IMR-90 (cell line): Measurements from ENCODE around the gene HCN3. TPM values are rescaled to one million over a fixed set of nuclear protein-coding genes. Genes with fewer than 3 reads are reported as not detected.

Experiments used
- ATAC-seq: fragments of 200-7000 bp; cut with Tn5 transposase; 2 replicates; pipeline ENCODE4 v1.9.1; 2020; ENCODE audit warnings: low read depth, mild to moderate bottlenecking, moderate library complexity
- BruUV-seq: library from RNA; stranded (reverse); fragments of 400-500 nt; replicated peaks from 2 replicates; lab custom pipeline; 2021; lab: Mats Ljungman, UMichigan
- CTCF ChIA-PET: fragments of 300-600 bp; formaldehyde crosslinking; extraction: SDS; loops from one replicate; lab custom pipeline; 2021; ENCODE audit warnings: antibody characterized with exemption; lab: Yijun Ruan, JAX
- POLR2A ChIA-PET: fragments of 300-600 bp; sonication (Branson Sonifier 250); formaldehyde crosslinking; loops from one replicate; lab custom pipeline; 2022; ENCODE audit warnings: antibody characterized with exemption; ENCODE audit not compliant: unreplicated experiment; lab: Charles Lee
- DNase-seq: peaks from one replicate; pipeline ENCODE4 v3.0.0; 2013
- H2AFZ ChIP-seq: replicated peaks from 2 replicates; pipeline ENCODE3; 2013; ENCODE audit warnings: low read length, mild to moderate bottlenecking; ENCODE audit not compliant: poor library complexity
- H2AK5ac ChIP-seq: 2 replicates; pipeline ENCODE4 v1.6.1; 2013; ENCODE audit warnings: low read depth, low read length, inconsistent platforms
- H2AK9ac ChIP-seq: replicated peaks from 2 replicates; pipeline ENCODE3; 2013; ENCODE audit warnings: mild to moderate bottlenecking, low read depth, low read length, moderate library complexity; ENCODE audit not compliant: poor library complexity
- H2BK120ac ChIP-seq: 2 replicates; pipeline ENCODE4 v1.6.1; 2013; ENCODE audit warnings: low read depth, low read length, inconsistent platforms
- H2BK15ac ChIP-seq: 3 replicates; pipeline ENCODE4 v1.6.1; 2013; ENCODE audit warnings: low read depth, low read length, inconsistent platforms
- H2BK20ac ChIP-seq: 2 replicates; pipeline ENCODE4 v1.6.1; 2013; ENCODE audit warnings: low read depth, mild to moderate bottlenecking, inconsistent platforms, low read length, moderate library complexity
- H2BK5ac ChIP-seq: 2 replicates; pipeline ENCODE4 v1.6.1; 2013; ENCODE audit warnings: mild to moderate bottlenecking, low read depth, low read length, inconsistent platforms; ENCODE audit not compliant: poor library complexity, severe bottlenecking
- H3K14ac ChIP-seq: replicated peaks from 2 replicates; pipeline ENCODE4 v1.6.1; 2013; ENCODE audit warnings: low read depth, low read length, inconsistent platforms
- H3K18ac ChIP-seq: 2 replicates; pipeline ENCODE4 v1.6.1; 2013; ENCODE audit warnings: low read depth, low read length, control low read depth
- H3K23ac ChIP-seq: 2 replicates; pipeline ENCODE4 v1.6.1; 2013; ENCODE audit warnings: low read depth, low read length, inconsistent platforms
- H3K27ac ChIP-seq: 2 replicates; pipeline ENCODE4 v1.5.1; 2013; ENCODE audit warnings: mild to moderate bottlenecking, control low read depth, low read length; ENCODE audit not compliant: insufficient read depth
- H3K27me3 ChIP-seq: 2 replicates; pipeline ENCODE4 v1.6.1; 2013; ENCODE audit warnings: low read length; ENCODE audit not compliant: control insufficient read depth, insufficient read depth
- H3K36me3 ChIP-seq: 2 replicates; pipeline ENCODE4 v1.6.1; 2013; ENCODE audit warnings: low read length, mixed read lengths; ENCODE audit not compliant: control insufficient read depth, insufficient read depth
- H3K4ac ChIP-seq: 2 replicates; pipeline ENCODE4 v1.6.1; 2013; ENCODE audit warnings: low read depth, low read length, inconsistent platforms
- H3K4me1 ChIP-seq: 2 replicates; pipeline ENCODE4 v1.6.1; 2013; ENCODE audit warnings: low read length, mixed read lengths; ENCODE audit not compliant: control insufficient read depth, insufficient read depth
- H3K4me2 ChIP-seq: 2 replicates; pipeline ENCODE4 v1.6.1; 2013; ENCODE audit warnings: low read depth, mild to moderate bottlenecking, control low read depth, low read length, moderate library complexity
- H3K4me3 ChIP-seq: 2 replicates; pipeline ENCODE4 v1.5.1; 2013; ENCODE audit warnings: low read depth, mild to moderate bottlenecking, control low read depth, low read length, moderate library complexity; ENCODE audit not compliant: insufficient read depth
- H3K56ac ChIP-seq: 2 replicates; pipeline ENCODE4 v1.6.1; 2013; ENCODE audit warnings: low read length, inconsistent platforms; ENCODE audit not compliant: insufficient read depth; ENCODE audit errors: extremely low read depth
- H3K79me1 ChIP-seq, 2 experiments: 2 replicates each; pipeline ENCODE4 v1.6.1; 2013; ENCODE audit warnings: low read length in 2 of 2, inconsistent platforms in 1 of 2, low read depth in 1 of 2
- H3K9ac ChIP-seq: 2 replicates; pipeline ENCODE4 v1.6.1; 2013; ENCODE audit warnings: low read depth, low read length, control low read depth
- H3K9me1 ChIP-seq: 2 replicates; pipeline ENCODE4 v1.6.1; 2013; ENCODE audit warnings: low read length, inconsistent platforms; ENCODE audit not compliant: insufficient read depth
- H3K9me3 ChIP-seq: 2 replicates; pipeline ENCODE4 v1.6.1; 2013; ENCODE audit warnings: low read length; ENCODE audit not compliant: control insufficient read depth, insufficient read depth
- H4K20me1 ChIP-seq: 2 replicates; pipeline ENCODE4 v1.6.1; 2013; ENCODE audit warnings: low read length, inconsistent platforms; ENCODE audit not compliant: insufficient read depth
- H4K5ac ChIP-seq: 2 replicates; pipeline ENCODE4 v1.6.1; 2013; ENCODE audit warnings: mild to moderate bottlenecking, low read depth, low read length, control low read depth
- H4K8ac ChIP-seq, 2 experiments: 2 replicates each; pipeline ENCODE4 v1.6.1; 2013; ENCODE audit warnings: low read depth in 2 of 2, low read length in 2 of 2, control low read depth in 1 of 2, inconsistent platforms in 1 of 2
- H4K91ac ChIP-seq: 2 replicates; pipeline ENCODE4 v1.6.1; 2013; ENCODE audit warnings: low read depth, low read length, inconsistent platforms; ENCODE audit not compliant: insufficient read depth
- MAZ ChIP-seq: IDR thresholded peaks from 2 replicates; pipeline ENCODE4 v1.6.1; 2012; ENCODE audit warnings: low read depth, mild to moderate bottlenecking, low read length, improper control_type of control experiment, moderate library complexity, borderline replicate concordance
- POLR2A ChIP-seq: IDR thresholded peaks from 2 replicates; pipeline ENCODE4 v1.6.1; 2012; ENCODE audit warnings: mild to moderate bottlenecking, low read depth, low read length
- RAD21 ChIP-seq: IDR thresholded peaks from 2 replicates; pipeline ENCODE4 v1.6.1; 2012; ENCODE audit warnings: low read length, improper control_type of control experiment
- SMC3 ChIP-seq: fragments of 150-350 bp; IDR thresholded peaks from 2 replicates; pipeline ENCODE4 v1.6.1; 2016; ENCODE audit warnings: low read depth, mild to moderate bottlenecking, antibody characterized with exemption, low read length, moderate library complexity
- USF2 ChIP-seq: fragments of 150-350 bp; IDR thresholded peaks from 2 replicates; pipeline ENCODE4 v1.6.1; 2017; ENCODE audit warnings: mild to moderate bottlenecking, antibody characterized with exemption, low read length, low read depth
- WGBS, 2 experiments: methylation state at CpG; one replicate each; pipeline versions ENCODE4 v1.1.5 to v1.1.7; 2013; ENCODE audit warnings: missing lambda C conversion rate in 2 of 2; ENCODE audit not compliant: insufficient read length in 1 of 2; ENCODE audit errors: extremely low coverage in 2 of 2; 5-methylcytosine and 5-hydroxymethylcytosine counted together
- dilution Hi-C: fragments of 300-500 bp; cut with HindIII; formaldehyde crosslinking; loops from one replicate; pipeline ENCODE4 v1.14.3; 2018; ENCODE audit warnings: low sequenced_read_pairs; ENCODE audit not compliant: unreplicated experiment
- in situ Hi-C: fragments of 300-500 bp; cut with MboI; formaldehyde crosslinking; loops from 3 replicates; pipeline ENCODE4 v1.14.3; 2019; ENCODE audit warnings: low sequenced_read_pairs, inconsistent platforms, mixed read lengths
- intact Hi-C: fragments of 100-400 bp; cut with micrococcal nuclease; formaldehyde crosslinking; loops from 2 replicates; pipeline ENCODE4 v1.10.0; 2022
- polyA plus RNA-seq, 3 experiments: library from polyadenylated mRNA; depleted of rRNA; stranded (reverse); fragments of >200 nt; gene quantifications; 2 replicates each; pipeline ENCODE4 v1.2.3, GENCODE V29; 2012; ENCODE audit warnings: low replicate concordance in 1 of 3
- total RNA-seq: library from RNA; depleted of rRNA; stranded (reverse); fragments of >200 nt; gene quantifications from 2 replicates; pipeline ENCODE4 v1.2.3, GENCODE V29; 2012

HCN3 gene
- total and polyA plus RNA-seq, 2 of the 4 experiments (the other 2 are of a cell fraction) = 0.36 to 2.7 TPM

DNA sequence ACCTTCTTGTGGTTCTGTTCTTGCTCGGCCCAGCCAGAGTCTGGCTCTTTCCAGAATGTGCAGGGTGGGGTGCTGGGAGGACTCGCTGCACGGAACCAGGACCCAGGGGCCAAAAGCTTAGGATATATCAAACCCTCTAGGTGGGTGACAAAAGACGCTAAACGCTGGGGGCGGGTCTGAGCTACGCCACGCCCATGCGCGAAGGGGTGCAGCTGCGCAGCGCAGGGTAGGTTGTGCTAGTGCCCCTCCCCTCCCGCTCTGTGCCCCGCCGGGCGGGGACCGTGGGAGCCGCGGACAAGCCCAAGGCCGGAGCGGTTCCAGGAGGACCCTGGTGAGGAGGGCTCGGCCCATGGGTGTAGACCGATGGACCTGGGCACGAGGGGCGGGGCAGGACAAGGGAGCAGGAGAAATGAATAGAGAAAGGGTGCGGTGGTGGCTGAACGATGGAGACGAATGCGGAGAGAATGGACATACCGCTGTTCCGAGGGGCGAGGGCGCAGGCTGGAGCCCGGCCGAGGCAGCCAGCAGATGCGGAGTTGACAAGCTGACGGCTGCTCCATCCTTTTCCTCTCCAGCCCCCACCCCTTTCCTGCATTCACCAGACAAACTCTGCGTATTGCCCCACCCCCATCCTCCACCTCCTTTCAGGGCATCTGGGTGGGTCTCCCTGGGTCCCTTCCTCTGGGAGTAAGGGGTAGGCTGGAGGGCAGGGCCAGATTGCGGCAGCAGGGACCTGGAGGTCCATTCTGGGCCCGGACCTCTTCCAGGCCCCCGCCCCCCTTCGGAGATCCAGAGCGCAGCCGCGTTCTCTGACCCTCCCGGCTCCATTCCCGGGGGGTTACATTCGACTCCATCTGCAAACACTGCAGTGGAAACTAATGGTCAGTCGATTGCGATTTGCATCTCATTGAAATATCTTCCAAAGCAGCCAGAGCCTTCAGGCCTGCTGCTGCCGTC, 43.7 kb downstream of the HCN3 start, which contains the start of gene RUSC1:
Gene RUSC1, plus strand, starts transcription at position 234 of the 957 bp plus-strand sequence. CDS start 880 bp downstream, outside the sequence.
- peak within 1 kb of the TSS; percentile 55 for H2BK5ac ChIP-seq
- peak within 1 kb of the TSS; percentile 21 for H4K5ac ChIP-seq
- H3K79me1 ChIP-seq = peaks cover 6 to 59% of the 10 kb centered on the region in 2 experiments
- dilution Hi-C loops (no loop called here), intact Hi-C loops (loop anchor here (5.0 to 10.0 kb wide), 3 partner anchors 116 to 326 kb away; partner anchors contain the start of genes MTX1 and THBS3), in situ Hi-C loops (no loop called here)
- no peak within 1 kb of the TSS for H3K56ac ChIP-seq
- H3K4me1 ChIP-seq = peaks cover 16% of the 10 kb centered on the region; the same call in 1 of the 2 replicates
- POLR2A ChIA-PET = interaction anchor here (0.6 kb wide), 1 partner anchor 21 kb away, joined by 12 read pairs; no protein-coding TSS in a partner anchor
- H3K18ac ChIP-seq = peak within 1 kb of the TSS; percentile 31; the same call in 1 of the 2 replicates
- peak within 1 kb of the TSS; percentile 72 for H3K27ac ChIP-seq
- ATAC-seq (peak; percentile 20), DNase-seq (peak; percentile 49)
- peak within 1 kb of the TSS; percentile 91 for H3K4me2 ChIP-seq
- H4K91ac ChIP-seq = peak within 1 kb of the TSS; percentile 48
- H3K9ac ChIP-seq = peak within 1 kb of the TSS; percentile 67
- peak within 1 kb of the TSS; percentile 89 for H3K23ac ChIP-seq
- no peak within 1 kb of the TSS for H2BK120ac ChIP-seq
- H3K27me3 ChIP-seq = no peaks in the 10 kb centered on the region
- H3K4me3 ChIP-seq = peak within 1 kb of the TSS; percentile 90
- H2AK5ac ChIP-seq = peak within 1 kb of the TSS; percentile 71
- H2BK15ac ChIP-seq = no peak within 1 kb of the TSS
- H3K14ac ChIP-seq = peak within 1 kb of the TSS; percentile 73
- H3K4ac ChIP-seq = peak within 1 kb of the TSS; percentile 91
- H3K9me1 ChIP-seq = peaks cover 16% of the 10 kb centered on the region; the same call in 1 of the 2 replicates
- CTCF ChIA-PET = no interaction called here
- no peaks in the 10 kb centered on the region for H3K9me3 ChIP-seq
- no peak within 1 kb of the TSS for H2BK20ac ChIP-seq
- peak within 1 kb of the TSS; percentile 90 for H2AFZ ChIP-seq
- peak within 1 kb of the TSS; percentile 33 to 81; a peak in 2 of 4 replicates for H4K8ac ChIP-seq
- H4K20me1 ChIP-seq = peaks cover 14% of the 10 kb centered on the region
- no peak for TF ChIP-seq SMC3
- TF ChIP-seq USF2 = no peak
- TF ChIP-seq POLR2A = no peak
- TF ChIP-seq MAZ = peak; percentile 90; the same call in 1 of the 2 replicates
- TF ChIP-seq RAD21 = no peak
- H3K36me3 ChIP-seq = peaks cover 10% of the 10 kb centered on the region
- peak within 1 kb of the TSS; percentile 96 for H2AK9ac ChIP-seq
- WGBS, 2 experiments = 18% methylated on average over 3 of the region's 51 CpGs; no CpG with 5 or more reads in 1 of the 2 experiments
- no TSS peak for BruUV-seq
